ENCODE data around the gene FXYD2.

FXYD2 gene

GRCh38 chr11:117789241-117789640, 35.3 kb downstream of the FXYD2 start:
- Histone ChIP-seq H3K27ac (ENCODE audit: low read depth, low read length) (no peak overlapping the region), H3K36me3 (ENCODE audit: control insufficient read depth in 1 of 2, insufficient read depth in 2 of 2, low read length in 2 of 2) (no peaks in the 10 kb centered on the region), H3K27me3 (ENCODE audit: control insufficient read depth in 1 of 2, insufficient read depth in 2 of 2, low read length in 2 of 2) (peaks cover 22 to 23% of the 10 kb centered on the region in 2 donors), H3K9ac (ENCODE audit: low read depth in 1 of 2, low read length in 2 of 2) (no peak overlapping the region), H3K4me3 (ENCODE audit: low read depth in 1 of 2, low read length in 2 of 2) (no peak overlapping the region), H3K9me3 (ENCODE audit: control insufficient read depth in 1 of 2, low read length in 2 of 2) (no peaks in the 10 kb centered on the region), H3K4me1 (ENCODE audit: control insufficient read depth in 1 of 2, insufficient read depth in 2 of 2, low read length in 2 of 2) (no peaks in the 10 kb centered on the region)

DNA sequence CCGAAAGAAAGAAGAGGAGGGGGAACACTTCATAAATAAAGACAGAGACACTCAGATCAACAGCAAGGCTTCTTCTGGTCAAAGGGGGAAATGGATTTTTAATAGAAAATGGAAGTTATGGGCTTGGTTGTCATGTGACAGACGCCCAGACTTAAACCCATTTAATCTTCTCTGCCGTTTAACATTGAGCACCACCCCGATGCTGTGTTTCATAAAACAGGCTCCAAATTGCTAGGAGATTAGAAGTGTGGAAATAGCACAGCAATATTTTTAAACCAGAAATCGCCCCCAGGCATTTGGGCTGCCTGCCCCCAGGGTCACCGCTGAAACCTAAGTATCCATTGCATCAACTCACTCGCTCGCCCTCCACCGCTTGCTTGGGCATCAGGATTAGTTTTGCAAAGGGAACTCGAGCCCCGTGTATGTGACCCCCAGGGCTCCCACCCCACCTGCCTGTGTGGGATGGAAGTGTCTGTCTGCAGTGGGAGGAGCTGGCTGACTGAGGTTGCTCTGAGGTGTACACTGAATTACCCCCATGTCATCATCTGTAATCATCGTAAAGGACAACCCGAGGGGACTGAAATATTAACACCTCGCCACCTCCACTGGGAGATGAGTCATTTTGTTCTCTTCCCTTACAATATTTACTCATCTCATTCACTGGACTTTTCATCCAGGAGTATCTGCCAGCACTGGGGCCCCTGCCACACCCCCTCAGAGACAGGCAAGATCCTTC, 38.2 kb downstream of the FXYD2 start:
- no peaks in the 10 kb centered on the region for H3K9me3 ChIP-seq (ENCODE audit: control insufficient read depth in 1 of 2, low read length in 2 of 2)

GRCh38 chr11:117782101-117782500, 42.4 kb downstream of the FXYD2 start:
- Histone ChIP-seq H3K27ac (ENCODE audit: low read depth, low read length) (no peak overlapping the region), H3K9me3 (ENCODE audit: control insufficient read depth in 1 of 2, low read length in 2 of 2) (no peaks in the 10 kb centered on the region), H3K36me3 (ENCODE audit: control insufficient read depth in 1 of 2, insufficient read depth in 2 of 2, low read length in 2 of 2) (no peaks in the 10 kb centered on the region), H3K4me1 (ENCODE audit: control insufficient read depth in 1 of 2, insufficient read depth in 2 of 2, low read length in 2 of 2) (no peaks in the 10 kb centered on the region), H3K27me3 (ENCODE audit: control insufficient read depth in 1 of 2, insufficient read depth in 2 of 2, low read length in 2 of 2) (peaks cover 16 to 29% of the 10 kb centered on the region in 2 donors), H3K4me3 (ENCODE audit: low read depth in 1 of 2, low read length in 2 of 2) (no peak overlapping the region), H3K9ac (ENCODE audit: low read depth in 1 of 2, low read length in 2 of 2) (no peak overlapping the region)

More for the DNA sequence above, 38.2 kb downstream of the FXYD2 start:
- no peak overlapping the region for H3K4me3 ChIP-seq (ENCODE audit: low read depth in 1 of 2, low read length in 2 of 2)
- H3K27me3 ChIP-seq (ENCODE audit: control insufficient read depth in 1 of 2, insufficient read depth in 2 of 2, low read length in 2 of 2): peaks cover 18 to 22% of the 10 kb centered on the region in 2 donors
- no peak overlapping the region for H3K27ac ChIP-seq (ENCODE audit: low read depth, low read length)
- H3K4me1 ChIP-seq (ENCODE audit: control insufficient read depth in 1 of 2, insufficient read depth in 2 of 2, low read length in 2 of 2): no peaks in the 10 kb centered on the region
- H3K9ac ChIP-seq (ENCODE audit: low read depth in 1 of 2, low read length in 2 of 2): no peak overlapping the region
- H3K36me3 ChIP-seq (ENCODE audit: control insufficient read depth in 1 of 2, insufficient read depth in 2 of 2, low read length in 2 of 2): no peaks in the 10 kb centered on the region

- no peak overlapping the region for H3K27ac ChIP-seq (ENCODE audit: low read depth, low read length)
- no peaks in the 10 kb centered on the region for H3K4me1 ChIP-seq (ENCODE audit: control insufficient read depth in 1 of 2, insufficient read depth in 2 of 2, low read length in 2 of 2)
- no peak overlapping the region for H3K4me3 ChIP-seq (ENCODE audit: low read depth in 1 of 2, low read length in 2 of 2)
- no peak overlapping the region for H3K9ac ChIP-seq (ENCODE audit: low read depth in 1 of 2, low read length in 2 of 2)
- H3K27me3 ChIP-seq (ENCODE audit: control insufficient read depth in 1 of 2, insufficient read depth in 2 of 2, low read length in 2 of 2): peaks cover 11 to 26% of the 10 kb centered on the region in 2 donors
- H3K36me3 ChIP-seq (ENCODE audit: control insufficient read depth in 1 of 2, insufficient read depth in 2 of 2, low read length in 2 of 2): no peaks in the 10 kb centered on the region
- H3K9me3 ChIP-seq (ENCODE audit: control insufficient read depth in 1 of 2, low read length in 2 of 2): no peaks in the 10 kb centered on the region
Observed at GRCh38 chr11:117781627-117782026, 42.9 kb downstream of the FXYD2 start.

- Histone ChIP-seq H3K4me3 (ENCODE audit: low read depth in 1 of 2, low read length in 2 of 2) (no peak overlapping the region), H3K27me3 (ENCODE audit: control insufficient read depth in 1 of 2, insufficient read depth in 2 of 2, low read length in 2 of 2) (peaks cover 2 to 20% of the 10 kb centered on the region in 2 donors), H3K27ac (ENCODE audit: low read depth, low read length) (no peak overlapping the region), H3K9me3 (ENCODE audit: control insufficient read depth in 1 of 2, low read length in 2 of 2) (no peaks in the 10 kb centered on the region), H3K9ac (ENCODE audit: low read depth in 1 of 2, low read length in 2 of 2) (no peak overlapping the region), H3K4me1 (ENCODE audit: control insufficient read depth in 1 of 2, insufficient read depth in 2 of 2, low read length in 2 of 2) (no peaks in the 10 kb centered on the region), H3K36me3 (ENCODE audit: control insufficient read depth in 1 of 2, insufficient read depth in 2 of 2, low read length in 2 of 2) (no peaks in the 10 kb centered on the region)
Observed at GRCh38 chr11:117780456-117780855, 44.1 kb downstream of the FXYD2 start.

GRCh38 chr11:117774553-117774952, 50.0 kb downstream of the FXYD2 start:
- Histone ChIP-seq H3K9ac (ENCODE audit: low read depth in 1 of 2, low read length in 2 of 2) (no peak overlapping the region), H3K4me1 (ENCODE audit: control insufficient read depth in 1 of 2, insufficient read depth in 2 of 2, low read length in 2 of 2) (no peaks in the 10 kb centered on the region)

DNA sequence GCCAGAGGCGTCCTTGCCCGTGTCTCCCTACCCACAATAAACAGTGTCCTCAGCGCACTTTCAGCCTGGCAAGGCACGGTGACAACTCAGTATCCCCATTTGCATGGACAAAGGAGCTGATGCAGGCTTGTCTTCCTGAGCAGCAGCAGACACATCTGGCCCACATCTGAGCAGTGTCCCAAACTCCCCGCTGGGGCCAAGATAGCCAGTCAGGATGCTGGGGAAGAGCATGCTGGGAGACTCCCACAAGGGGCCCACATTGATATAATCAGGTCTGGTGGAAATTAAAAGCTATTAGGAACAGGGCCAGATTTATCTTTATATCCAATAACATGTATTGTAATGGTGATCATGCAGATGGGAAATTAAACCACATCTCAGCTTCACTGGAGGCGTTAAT, 52.2 kb downstream of the FXYD2 start:
- H3K27me3 ChIP-seq (ENCODE audit: control insufficient read depth in 1 of 2, insufficient read depth in 2 of 2, low read length in 2 of 2): peaks cover 0 to under 1% of the 10 kb centered on the region in 2 donors
- no peak overlapping the region for H3K27ac ChIP-seq (ENCODE audit: low read depth, low read length)
- no peaks in the 10 kb centered on the region for H3K36me3 ChIP-seq (ENCODE audit: control insufficient read depth in 1 of 2, insufficient read depth in 2 of 2, low read length in 2 of 2)
- no peak overlapping the region for H3K9ac ChIP-seq (ENCODE audit: low read depth in 1 of 2, low read length in 2 of 2)
- no peaks in the 10 kb centered on the region for H3K9me3 ChIP-seq (ENCODE audit: control insufficient read depth in 1 of 2, low read length in 2 of 2)
- H3K4me3 ChIP-seq (ENCODE audit: low read depth in 1 of 2, low read length in 2 of 2): no peak overlapping the region
- H3K4me1 ChIP-seq (ENCODE audit: control insufficient read depth in 1 of 2, insufficient read depth in 2 of 2, low read length in 2 of 2): no peaks in the 10 kb centered on the region

More at GRCh38 chr11:117774553-117774952, 50.0 kb downstream of the FXYD2 start:
- Histone ChIP-seq H3K4me3 (ENCODE audit: low read depth in 1 of 2, low read length in 2 of 2) (no peak overlapping the region), H3K27me3 (ENCODE audit: control insufficient read depth in 1 of 2, insufficient read depth in 2 of 2, low read length in 2 of 2) (peaks cover 0 to 6% of the 10 kb centered on the region in 2 donors), H3K36me3 (ENCODE audit: control insufficient read depth in 1 of 2, insufficient read depth in 2 of 2, low read length in 2 of 2) (no peaks in the 10 kb centered on the region), H3K9me3 (ENCODE audit: control insufficient read depth in 1 of 2, low read length in 2 of 2) (no peaks in the 10 kb centered on the region), H3K27ac (ENCODE audit: low read depth, low read length) (no peak overlapping the region)

- H3K4me1 ChIP-seq (ENCODE audit: control insufficient read depth in 1 of 2, insufficient read depth in 2 of 2, low read length in 2 of 2): no peaks in the 10 kb centered on the region
- no peaks in the 10 kb centered on the region for H3K9me3 ChIP-seq (ENCODE audit: control insufficient read depth in 1 of 2, low read length in 2 of 2)
- peaks cover 0 to 2% of the 10 kb centered on the region in 2 donors for H3K27me3 ChIP-seq (ENCODE audit: control insufficient read depth in 1 of 2, insufficient read depth in 2 of 2, low read length in 2 of 2)
- no peak overlapping the region for H3K9ac ChIP-seq (ENCODE audit: low read depth in 1 of 2, low read length in 2 of 2)
- H3K27ac ChIP-seq (ENCODE audit: low read depth, low read length): no peak overlapping the region
- no peak overlapping the region for H3K4me3 ChIP-seq (ENCODE audit: low read depth in 1 of 2, low read length in 2 of 2)
- no peaks in the 10 kb centered on the region for H3K36me3 ChIP-seq (ENCODE audit: control insufficient read depth in 1 of 2, insufficient read depth in 2 of 2, low read length in 2 of 2)
Observed at GRCh38 chr11:117771841-117772240, 52.7 kb downstream of the FXYD2 start.

- H3K9ac ChIP-seq (ENCODE audit: low read depth in 1 of 2, low read length in 2 of 2): no peak overlapping the region
- H3K27me3 ChIP-seq (ENCODE audit: control insufficient read depth in 1 of 2, insufficient read depth in 2 of 2, low read length in 2 of 2): peaks cover 0 to 3% of the 10 kb centered on the region in 2 donors
- no peaks in the 10 kb centered on the region for H3K4me1 ChIP-seq (ENCODE audit: control insufficient read depth in 1 of 2, insufficient read depth in 2 of 2, low read length in 2 of 2)
- no peaks in the 10 kb centered on the region for H3K9me3 ChIP-seq (ENCODE audit: control insufficient read depth in 1 of 2, low read length in 2 of 2)
- no peak overlapping the region for H3K4me3 ChIP-seq (ENCODE audit: low read depth in 1 of 2, low read length in 2 of 2)
- H3K36me3 ChIP-seq (ENCODE audit: control insufficient read depth in 1 of 2, insufficient read depth in 2 of 2, low read length in 2 of 2): no peaks in the 10 kb centered on the region
- H3K27ac ChIP-seq (ENCODE audit: low read depth, low read length): no peak overlapping the region
Observed at GRCh38 chr11:117771197-117771596, 53.3 kb downstream of the FXYD2 start.

DNA sequence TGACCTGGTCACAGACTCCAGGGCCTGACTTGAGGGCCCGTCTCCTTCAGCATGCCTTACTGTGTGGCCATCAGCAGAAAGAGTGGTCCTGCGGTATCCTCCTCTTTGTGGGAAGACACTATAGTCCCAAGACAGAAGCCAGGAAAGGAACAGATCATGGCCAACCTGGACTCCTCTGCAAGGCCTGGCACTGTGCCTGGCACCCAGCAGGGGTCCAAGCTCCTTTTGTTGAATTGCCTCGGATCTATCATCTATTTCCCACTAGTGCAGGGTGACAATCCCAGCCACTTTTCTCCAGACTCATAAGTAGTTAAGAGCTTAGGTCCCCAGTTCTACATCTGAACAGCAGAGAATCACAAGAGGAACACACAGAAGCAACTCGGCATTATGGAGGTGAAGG, 54.5 kb downstream of the FXYD2 start:
- H3K9ac ChIP-seq (ENCODE audit: low read depth in 1 of 2, low read length in 2 of 2): no peak overlapping the region
- H3K4me1 ChIP-seq (ENCODE audit: control insufficient read depth in 1 of 2, insufficient read depth in 2 of 2, low read length in 2 of 2): no peaks in the 10 kb centered on the region
- H3K4me3 ChIP-seq (ENCODE audit: low read depth in 1 of 2, low read length in 2 of 2): no peak overlapping the region
- H3K27me3 ChIP-seq (ENCODE audit: control insufficient read depth in 1 of 2, insufficient read depth in 2 of 2, low read length in 2 of 2): peaks cover 0 to 3% of the 10 kb centered on the region in 2 donors
- H3K9me3 ChIP-seq (ENCODE audit: control insufficient read depth in 1 of 2, low read length in 2 of 2): no peaks in the 10 kb centered on the region
- H3K36me3 ChIP-seq (ENCODE audit: control insufficient read depth in 1 of 2, insufficient read depth in 2 of 2, low read length in 2 of 2): no peaks in the 10 kb centered on the region
- H3K27ac ChIP-seq (ENCODE audit: low read depth, low read length): no peak overlapping the region

Data from duodenal mucosa (tissue), 2 donors.